ENCODE measurements around the gene AMBRA1.

Gene AMBRA1

GRCh38 chr11:46499821-46500220 lies 94.0 kb downstream of the AMBRA1 start:
- TF ChIP-seq CTCF (IDR thresholded peaks at IDR 0.05; ENCODE audit: low read depth, low read length): no peak
- DNase-seq (ENCODE audit: low read depth in 2 of 2): no peak
- no peak overlapping the region for H3K4me3 ChIP-seq (replicated peaks in 1 of 2; ENCODE audit: low read depth in 2 of 2, low read length in 2 of 2)

GRCh38 chr11:46498968-46499367 lies 94.9 kb downstream of the AMBRA1 start:
- no peak overlapping the region for H3K4me3 ChIP-seq (replicated peaks in 1 of 2; ENCODE audit: low read depth in 2 of 2, low read length in 2 of 2)

GRCh38 chr11:46498179-46498578 lies 95.6 kb downstream of the AMBRA1 start:
- no peak for DNase-seq (ENCODE audit: low read depth in 2 of 2)
- no peak for TF ChIP-seq CTCF (IDR thresholded peaks at IDR 0.05; ENCODE audit: low read depth, low read length)
- no peak overlapping the region for H3K4me3 ChIP-seq (replicated peaks in 1 of 2; ENCODE audit: low read depth in 2 of 2, low read length in 2 of 2)

More at GRCh38 chr11:46498968-46499367, 94.9 kb downstream of the AMBRA1 start:
- no peak for DNase-seq (ENCODE audit: low read depth in 2 of 2)
- no peak for TF ChIP-seq CTCF (IDR thresholded peaks at IDR 0.05; ENCODE audit: low read depth, low read length)

GRCh38 chr11:46497498-46497897 lies 96.3 kb downstream of the AMBRA1 start:
- DNase-seq (ENCODE audit: low read depth in 2 of 2): no peak
- no peak for TF ChIP-seq CTCF (IDR thresholded peaks at IDR 0.05; ENCODE audit: low read depth, low read length)
- H3K4me3 ChIP-seq (replicated peaks in 1 of 2; ENCODE audit: low read depth in 2 of 2, low read length in 2 of 2): no peak overlapping the region

GRCh38 chr11:46493791-46494190 lies 100.0 kb downstream of the AMBRA1 start:
- no peak for TF ChIP-seq CTCF (IDR thresholded peaks at IDR 0.05; ENCODE audit: low read depth, low read length)
- no peak for DNase-seq (ENCODE audit: low read depth in 2 of 2)
- H3K4me3 ChIP-seq (replicated peaks in 1 of 2; ENCODE audit: low read depth in 2 of 2, low read length in 2 of 2): no peak overlapping the region

- no peak overlapping the region for H3K4me3 ChIP-seq (replicated peaks in 1 of 2; ENCODE audit: low read depth in 2 of 2, low read length in 2 of 2)
- DNase-seq (ENCODE audit: low read depth in 2 of 2): no peak
- TF ChIP-seq CTCF (IDR thresholded peaks at IDR 0.05; ENCODE audit: low read depth, low read length): no peak
Observed at GRCh38 chr11:46492532-46492931, 101.3 kb downstream of the AMBRA1 start.

GRCh38 chr11:46491661-46492330 lies 102.0 kb downstream of the AMBRA1 start:
- H3K4me3 ChIP-seq (replicated peaks in 1 of 2; ENCODE audit: low read depth in 2 of 2, low read length in 2 of 2): no peak overlapping the region
- no peak for TF ChIP-seq CTCF (IDR thresholded peaks at IDR 0.05; ENCODE audit: low read depth, low read length)
- DNase-seq (ENCODE audit: low read depth in 2 of 2): no peak
